Measurements from ENCODE around the gene NINJ1.

DNA sequence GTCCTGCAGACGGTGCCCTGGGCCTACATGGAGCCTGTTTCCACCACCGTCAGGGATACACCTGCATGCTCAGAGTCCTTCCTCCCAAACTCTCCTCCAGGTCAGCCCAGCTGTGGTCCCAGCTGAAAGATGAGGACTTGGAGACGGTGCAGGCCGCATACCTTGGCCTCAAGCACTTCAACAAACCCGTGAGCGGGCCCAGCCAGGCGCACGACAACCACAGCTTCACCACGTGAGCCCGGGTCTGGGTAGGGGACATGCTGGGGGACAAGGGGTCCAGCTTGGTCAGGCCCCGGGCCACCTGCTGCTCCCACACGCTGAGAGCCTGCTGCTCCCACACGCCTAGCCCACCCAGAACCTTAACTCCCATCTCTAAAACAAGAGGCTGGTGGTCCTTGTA lies 54.7 kb downstream of the NINJ1 start:
- TF ChIP-seq POLR2AphosphoS5 (IDR thresholded peaks at IDR 0.05; ENCODE audit: low read depth, low read length) (no peak), TAF1 (IDR thresholded peaks at IDR 0.05; ENCODE audit: borderline replicate concordance, insufficient read depth, low read length) (no peak), SIN3A (IDR thresholded peaks at IDR 0.05; ENCODE audit: borderline replicate concordance, insufficient read depth, low read length) (no peak)
